ENCODE results near the gene MYADML2. TPM values are rescaled to one million over a fixed set of nuclear protein-coding genes. Genes with fewer than 3 reads are reported as not detected.
A peak's percentile ranks its signal among the peaks of the same experiment; 100 is the strongest.

Gene MYADML2
- total RNA-seq, 1 experiment from 2014 or later = not detected

- Histone ChIP-seq H3K36me3 (ENCODE audit: insufficient read depth, low read length, poor library complexity, severe bottlenecking) (peaks cover 11% of the 10 kb centered on the region), H3K27ac (ENCODE audit: low read depth, low read length, poor library complexity, severe bottlenecking) (no peak overlapping the region), H3K4me1 (ENCODE audit: insufficient read depth, low read length, poor library complexity, severe bottlenecking) (peaks cover 11% of the 10 kb centered on the region), H3K27me3 (replicated peaks; ENCODE audit: insufficient read depth, low read depth, low read length, poor library complexity) (no peaks in the 10 kb centered on the region), H3K4me3 (ENCODE audit: low read depth, low read length, poor library complexity, severe bottlenecking) (no peak overlapping the region), H3K9me3 (ENCODE audit: low read depth, low read length, poor library complexity, severe bottlenecking) (no peaks in the 10 kb centered on the region)
- BruUV-seq (replicated peaks) = no TSS peak
- DNase-seq (ENCODE audit: low spot score) = peak; percentile 37
- intact Hi-C loops (cut with micrococcal nuclease; ENCODE audit: unreplicated experiment) = no loop called here
- TF ChIP-seq EZH2 (IDR thresholded peaks at IDR 0.05; ENCODE audit: borderline replicate concordance, low read depth, low read length, poor library complexity, severe bottlenecking) = no peak
- TF ChIP-seq, protein P1, sequence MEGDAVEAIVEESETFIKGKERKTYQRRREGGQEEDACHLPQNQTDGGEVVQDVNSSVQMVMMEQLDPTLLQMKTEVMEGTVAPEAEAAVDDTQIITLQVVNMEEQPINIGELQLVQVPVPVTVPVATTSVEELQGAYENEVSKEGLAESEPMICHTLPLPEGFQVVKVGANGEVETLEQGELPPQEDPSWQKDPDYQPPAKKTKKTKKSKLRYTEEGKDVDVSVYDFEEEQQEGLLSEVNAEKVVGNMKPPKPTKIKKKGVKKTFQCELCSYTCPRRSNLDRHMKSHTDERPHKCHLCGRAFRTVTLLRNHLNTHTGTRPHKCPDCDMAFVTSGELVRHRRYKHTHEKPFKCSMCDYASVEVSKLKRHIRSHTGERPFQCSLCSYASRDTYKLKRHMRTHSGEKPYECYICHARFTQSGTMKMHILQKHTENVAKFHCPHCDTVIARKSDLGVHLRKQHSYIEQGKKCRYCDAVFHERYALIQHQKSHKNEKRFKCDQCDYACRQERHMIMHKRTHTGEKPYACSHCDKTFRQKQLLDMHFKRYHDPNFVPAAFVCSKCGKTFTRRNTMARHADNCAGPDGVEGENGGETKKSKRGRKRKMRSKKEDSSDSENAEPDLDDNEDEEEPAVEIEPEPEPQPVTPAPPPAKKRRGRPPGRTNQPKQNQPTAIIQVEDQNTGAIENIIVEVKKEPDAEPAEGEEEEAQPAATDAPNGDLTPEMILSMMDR (conservative IDR thresholded peaks at IDR 0.05; ENCODE audit: low read depth, low read length) = no peak
- ChIA-PET CTCF (no interaction called here), POLR2A (ENCODE audit: low non-redundant PET) (no interaction called here)
Observed at GRCh38 chr17:81931557-81932332, 15.3 kb downstream of the MYADML2 start.

- POLR2A ChIA-PET (ENCODE audit: low non-redundant PET) = no interaction called here
- no peaks in the 10 kb centered on the region for H3K9me3 ChIP-seq (ENCODE audit: low read depth, low read length, poor library complexity, severe bottlenecking)
- CTCF ChIA-PET = no interaction called here
- no TSS peak for BruUV-seq (replicated peaks)
- no peak for DNase-seq (ENCODE audit: low spot score)
- TF ChIP-seq, protein P1 (conservative IDR thresholded peaks at IDR 0.05; ENCODE audit: low read depth, low read length) = no peak
- no peak for TF ChIP-seq EZH2 (IDR thresholded peaks at IDR 0.05; ENCODE audit: borderline replicate concordance, low read depth, low read length, poor library complexity, severe bottlenecking)
- H3K27ac ChIP-seq (ENCODE audit: low read depth, low read length, poor library complexity, severe bottlenecking) = no peak overlapping the region
- peaks cover 11% of the 10 kb centered on the region for H3K36me3 ChIP-seq (ENCODE audit: insufficient read depth, low read length, poor library complexity, severe bottlenecking)
- H3K4me1 ChIP-seq (ENCODE audit: insufficient read depth, low read length, poor library complexity, severe bottlenecking) = peaks cover 11% of the 10 kb centered on the region
- no peak overlapping the region for H3K4me3 ChIP-seq (ENCODE audit: low read depth, low read length, poor library complexity, severe bottlenecking)
- intact Hi-C loops (cut with micrococcal nuclease; ENCODE audit: unreplicated experiment) = no loop called here
- no peaks in the 10 kb centered on the region for H3K27me3 ChIP-seq (replicated peaks; ENCODE audit: insufficient read depth, low read depth, low read length, poor library complexity)
Observed at GRCh38 chr17:81931189-81931556, 15.9 kb downstream of the MYADML2 start.

GRCh38 chr17:81930142-81931125, 16.6 kb downstream of the MYADML2 start:
- Histone ChIP-seq H3K4me3 (ENCODE audit: low read depth, low read length, poor library complexity, severe bottlenecking) (no peak overlapping the region), H3K9me3 (ENCODE audit: low read depth, low read length, poor library complexity, severe bottlenecking) (no peaks in the 10 kb centered on the region), H3K4me1 (ENCODE audit: insufficient read depth, low read length, poor library complexity, severe bottlenecking) (peaks cover 17% of the 10 kb centered on the region), H3K27ac (ENCODE audit: low read depth, low read length, poor library complexity, severe bottlenecking) (no peak overlapping the region), H3K27me3 (replicated peaks; ENCODE audit: insufficient read depth, low read depth, low read length, poor library complexity) (no peaks in the 10 kb centered on the region), H3K36me3 (ENCODE audit: insufficient read depth, low read length, poor library complexity, severe bottlenecking) (peaks cover 11% of the 10 kb centered on the region)
- BruUV-seq (replicated peaks) = TSS peak; percentile 17
- POLR2A ChIA-PET (ENCODE audit: low non-redundant PET) = interaction anchor here (0.5 kb wide), 1 partner anchor 29 kb away, joined by 6 read pairs; no protein-coding TSS in a partner anchor
- DNase-seq (ENCODE audit: low spot score) = no peak
- intact Hi-C loops (cut with micrococcal nuclease; ENCODE audit: unreplicated experiment) = no loop called here
- no peak for TF ChIP-seq EZH2 (IDR thresholded peaks at IDR 0.05; ENCODE audit: borderline replicate concordance, low read depth, low read length, poor library complexity, severe bottlenecking)
- TF ChIP-seq, protein P1 (conservative IDR thresholded peaks at IDR 0.05; ENCODE audit: low read depth, low read length) = no peak
- CTCF ChIA-PET = no interaction called here
